Trophoblast cell (in vitro differentiated cells and primary cell): ENCODE results near the gene CPM.
"Not testable (repeated sequence)": the region's sequence is repeated elsewhere in the genome, so short reads cannot be mapped to it uniquely, and the experiment has no call there.

Experiments used
- DNase-seq, 2 donors: peaks; one replicate each; pipeline ENCODE4 v3.0.0-alpha.2; 2016
- H2AFZ ChIP-seq: 2 replicates; pipeline ENCODE4 v1.6.1; 2013; ENCODE audit warnings: low read length, moderate library complexity, mild to moderate bottlenecking; ENCODE audit not compliant: insufficient read depth, poor library complexity
- H2AK5ac ChIP-seq: 2 replicates; pipeline ENCODE4 v1.6.1; 2013; ENCODE audit warnings: mild to moderate bottlenecking, low read length
- H2BK120ac ChIP-seq: 2 replicates; pipeline ENCODE4 v1.6.1; 2013; ENCODE audit warnings: low read length, mild to moderate bottlenecking, moderate library complexity; ENCODE audit not compliant: insufficient read depth, poor library complexity
- H2BK12ac ChIP-seq: 2 replicates; pipeline ENCODE4 v1.6.1; 2013; ENCODE audit warnings: mild to moderate bottlenecking, low read length, moderate library complexity
- H2BK5ac ChIP-seq: 2 replicates; pipeline ENCODE4 v1.6.1; 2013; ENCODE audit warnings: low read length, low read depth, moderate library complexity, mild to moderate bottlenecking; ENCODE audit not compliant: poor library complexity
- H3K14ac ChIP-seq: 2 replicates; pipeline ENCODE4 v1.6.1; 2013; ENCODE audit warnings: mild to moderate bottlenecking, low read length
- H3K18ac ChIP-seq: 2 replicates; pipeline ENCODE4 v1.6.1; 2013; ENCODE audit warnings: mild to moderate bottlenecking, low read length
- H3K23ac ChIP-seq: 2 replicates; pipeline ENCODE4 v1.6.1; 2013; ENCODE audit warnings: low read length
- H3K27ac ChIP-seq: 2 replicates; pipeline ENCODE4 v1.5.1; 2013; ENCODE audit warnings: low read depth, mild to moderate bottlenecking, inconsistent platforms, low read length, moderate library complexity
- H3K27me3 ChIP-seq: 2 replicates; pipeline ENCODE4 v1.6.1; 2013; ENCODE audit warnings: inconsistent platforms, mild to moderate bottlenecking, low read length, moderate library complexity; ENCODE audit not compliant: insufficient read depth
- H3K36me3 ChIP-seq, 2 experiments: 1 replicate in 1 of 2; 2 replicates in 1 of 2; pipeline ENCODE4 v1.6.1; 2013; ENCODE audit warnings: low read length in 2 of 2, mild to moderate bottlenecking in 2 of 2, moderate library complexity in 1 of 2; ENCODE audit not compliant: insufficient read depth in 2 of 2, control insufficient read depth in 1 of 2
- H3K4ac ChIP-seq: 2 replicates; pipeline ENCODE4 v1.6.1; 2013; ENCODE audit warnings: low read depth, mild to moderate bottlenecking, low read length, moderate library complexity
- H3K4me1 ChIP-seq, 2 experiments: 1 replicate in 1 of 2; 2 replicates in 1 of 2; pipeline ENCODE4 v1.6.1; 2013; ENCODE audit warnings: low read length in 2 of 2, mild to moderate bottlenecking in 2 of 2, moderate library complexity in 1 of 2; ENCODE audit not compliant: insufficient read depth in 2 of 2, control insufficient read depth in 1 of 2
- H3K4me2 ChIP-seq: 2 replicates; pipeline ENCODE4 v1.6.1; 2013; ENCODE audit warnings: inconsistent platforms, mild to moderate bottlenecking, low read length, moderate library complexity
- H3K4me3 ChIP-seq: 2 replicates; pipeline ENCODE4 v1.5.1; 2013; ENCODE audit warnings: mild to moderate bottlenecking, low read depth, low read length, inconsistent platforms
- H3K79me1 ChIP-seq: one replicate; pipeline ENCODE4 v1.6.1; 2013; ENCODE audit warnings: low read length
- H3K79me2 ChIP-seq: 2 replicates; pipeline ENCODE4 v1.6.1; 2013; ENCODE audit warnings: low read length, mild to moderate bottlenecking; ENCODE audit not compliant: control insufficient read depth, insufficient read depth, poor library complexity
- H3K9ac ChIP-seq: 2 replicates; pipeline ENCODE4 v1.6.1; 2013; ENCODE audit warnings: mild to moderate bottlenecking, low read length
- H3K9me3 ChIP-seq: 2 replicates; pipeline ENCODE4 v1.6.1; 2013; ENCODE audit warnings: low read depth, mild to moderate bottlenecking, control low read depth, inconsistent platforms, low read length; ENCODE audit not compliant: insufficient read depth
- H4K12ac ChIP-seq: 2 replicates; pipeline ENCODE4 v1.6.1; 2013; ENCODE audit warnings: low read depth, mild to moderate bottlenecking, low read length, moderate library complexity
- H4K8ac ChIP-seq: 2 replicates; pipeline ENCODE4 v1.6.1; 2013; ENCODE audit warnings: low read depth, mild to moderate bottlenecking, low read length, moderate library complexity
- H4K91ac ChIP-seq: one replicate; pipeline ENCODE4 v1.6.1; 2013; ENCODE audit warnings: low read depth, mild to moderate bottlenecking, low read length, moderate library complexity
- WGBS: extraction: QIAGEN DNeasy Blood & Tissue Kit; methylation state at CpG from one replicate; pipeline ENCODE4 v1.1.7; 2013; ENCODE audit warnings: missing lambda C conversion rate; ENCODE audit not compliant: insufficient read length, insufficient coverage; ENCODE audit errors: extremely low coverage; 5-methylcytosine and 5-hydroxymethylcytosine counted together

The CPM gene

GRCh38 chr12:68841717-68842116 lies 91.3 kb downstream of the CPM start:
- Histone ChIP-seq H3K4me3 (no peak overlapping the region), H3K4me1 (no peaks in the 10 kb centered on the region), H3K14ac (no peak overlapping the region), H3K79me2 (no peaks in the 10 kb centered on the region), H4K12ac (no peak overlapping the region), H3K18ac (no peak overlapping the region), H4K91ac (no peak overlapping the region), H4K8ac (no peak overlapping the region), H3K27me3 (no peaks in the 10 kb centered on the region), H3K36me3 (peaks cover 23 to 37% of the 10 kb centered on the region in 2 experiments), H2AFZ (no peak overlapping the region), H2AK5ac (no peak overlapping the region), H2BK120ac (no peak overlapping the region), H3K9me3 (no peaks in the 10 kb centered on the region), H3K27ac (no peak overlapping the region), H3K4ac (no peak overlapping the region), H3K9ac (no peak overlapping the region), H2BK12ac (no peak overlapping the region), H3K4me2 (no peak overlapping the region), H3K79me1 (no peaks in the 10 kb centered on the region), H3K23ac (no peak overlapping the region), H2BK5ac (no peak overlapping the region)
- WGBS, result no CpG with 5 or more reads among the region's 2 CpGs
- DNase-seq, result no peak

GRCh38 chr12:68841175-68841574 lies 91.8 kb downstream of the CPM start:
- not testable (repeated sequence) for H2AFZ ChIP-seq, H2BK12ac ChIP-seq, H3K79me2 ChIP-seq, H3K79me1 ChIP-seq, H3K9me3 ChIP-seq, H4K8ac ChIP-seq, DNase-seq, H3K4me3 ChIP-seq, H3K23ac ChIP-seq, H3K4me2 ChIP-seq, H2BK5ac ChIP-seq, H4K12ac ChIP-seq, H2BK120ac ChIP-seq, H3K27me3 ChIP-seq, H2AK5ac ChIP-seq, H3K4me1 ChIP-seq, H3K9ac ChIP-seq, H3K4ac ChIP-seq, H3K18ac ChIP-seq, H3K27ac ChIP-seq, H3K14ac ChIP-seq, H4K91ac ChIP-seq
- H3K36me3 ChIP-seq, result peaks cover 23 to 37% of the 10 kb centered on the region in 2 experiments
- no CpG with 5 or more reads among the region's 5 CpGs for WGBS

- Histone ChIP-seq H4K12ac (no peak overlapping the region), H3K27me3 (no peaks in the 10 kb centered on the region), H2BK5ac (no peak overlapping the region), H3K4me1 (no peaks in the 10 kb centered on the region), H3K36me3 (peaks cover 24 to 38% of the 10 kb centered on the region in 2 experiments), H3K4me3 (no peak overlapping the region), H3K14ac (no peak overlapping the region), H2AK5ac (no peak overlapping the region), H4K8ac (no peak overlapping the region), H3K23ac (no peak overlapping the region), H3K79me1 (no peaks in the 10 kb centered on the region), H3K27ac (no peak overlapping the region), H3K9me3 (no peaks in the 10 kb centered on the region), H3K9ac (no peak overlapping the region), H3K79me2 (no peaks in the 10 kb centered on the region), H2BK120ac (no peak overlapping the region), H2BK12ac (no peak overlapping the region), H3K18ac (no peak overlapping the region), H3K4ac (no peak overlapping the region), H4K91ac (no peak overlapping the region), H3K4me2 (no peak overlapping the region), H2AFZ (no peak overlapping the region)
- no peak for DNase-seq
- no CpG with 5 or more reads among the region's 2 CpGs for WGBS
Observed at GRCh38 chr12:68839183-68840147, 93.5 kb downstream of the CPM start.

GRCh38 chr12:68838046-68838886 lies 94.7 kb downstream of the CPM start:
- H3K4me3 ChIP-seq, result no peak overlapping the region
- H3K4me1 ChIP-seq, result no peaks in the 10 kb centered on the region
- H4K12ac ChIP-seq, result no peak overlapping the region
- no peak overlapping the region for H3K27ac ChIP-seq
- H4K8ac ChIP-seq, result no peak overlapping the region
- H3K79me2 ChIP-seq, result no peaks in the 10 kb centered on the region
- no peak overlapping the region for H3K9ac ChIP-seq
- H3K79me1 ChIP-seq, result no peaks in the 10 kb centered on the region
- H2BK120ac ChIP-seq, result no peak overlapping the region
- WGBS, result 100% methylated on average over 1 of the region's 5 CpGs
- no peak overlapping the region for H3K4me2 ChIP-seq
- H3K27me3 ChIP-seq, result no peaks in the 10 kb centered on the region
- no peak overlapping the region for H3K18ac ChIP-seq
- H2AFZ ChIP-seq, result no peak overlapping the region
- DNase-seq, result peak in 1 of 2 donors; percentile 57
- no peak overlapping the region for H3K4ac ChIP-seq
- H2AK5ac ChIP-seq, result no peak overlapping the region
- no peak overlapping the region for H3K14ac ChIP-seq
- no peak overlapping the region for H4K91ac ChIP-seq
- H2BK12ac ChIP-seq, result no peak overlapping the region
- peaks cover 29 to 43% of the 10 kb centered on the region in 2 experiments for H3K36me3 ChIP-seq
- no peak overlapping the region for H3K23ac ChIP-seq
- H3K9me3 ChIP-seq, result no peaks in the 10 kb centered on the region
- no peak overlapping the region for H2BK5ac ChIP-seq
